B cell (primary cell): ENCODE measurements around the gene SATB2. TPM values are rescaled to one million over a fixed set of nuclear protein-coding genes. Genes with fewer than 3 reads are reported as not detected.
A peak's percentile ranks its signal among the peaks of the same experiment; 100 is the strongest.

Source experiments
- ATAC-seq: fragments of 200-7000 bp; cut with Tn5 transposase; one replicate; pipeline ENCODE4 v1.10.0; 2021; ENCODE audit warnings: low read depth, mild to moderate bottlenecking, moderate number of reproducible peaks, moderate library complexity
- CTCF ChIA-PET: fragments of 350-600 bp; sonication (Branson Sonifier 250); formaldehyde crosslinking; loops from one replicate; lab custom pipeline; 2021; ENCODE audit warnings: antibody characterized with exemption, inconsistent platforms; lab: Charles Lee
- POLR2A ChIA-PET: fragments of 350-600 bp; sonication (Branson Sonifier 250); formaldehyde crosslinking; loops from one replicate; lab custom pipeline; 2021; ENCODE audit warnings: antibody characterized with exemption; lab: Charles Lee
- DNase-seq: peaks from one replicate; pipeline ENCODE4 v3.0.0; 2013
- H2AFZ ChIP-seq: 2 replicates; pipeline ENCODE4 v1.6.1; 2012; ENCODE audit warnings: mild to moderate bottlenecking, low read depth, low read length; ENCODE audit not compliant: insufficient read depth, poor library complexity, severe bottlenecking
- H3K27ac ChIP-seq, 2 donors: 1 replicate in 1 of 2; 2 replicates in 1 of 2; pipeline ENCODE4 v1.5.1; 2012 to 2013; ENCODE audit warnings: low read length in 2 of 2, mild to moderate bottlenecking in 2 of 2, moderate library complexity in 1 of 2
- H3K27me3 ChIP-seq, 4 experiments: fragments of 200-600 bp in 1 of 4; sonication (generic) in 1 of 4; replicated peaks in 1 of 4; 1 replicate in 2 of 4; 2 replicates in 2 of 4; pipeline versions ENCODE4 v1.6.1 to v1.7.0; 2013 to 2016; ENCODE audit warnings: low read length in 3 of 4, mild to moderate bottlenecking in 2 of 4, mixed read lengths in 1 of 4, moderate library complexity in 1 of 4; ENCODE audit not compliant: insufficient read depth in 4 of 4, control insufficient read depth in 3 of 4; ENCODE audit errors: control extremely low read depth in 1 of 4
- H3K36me3 ChIP-seq, 2 experiments: replicated peaks in 1 of 2; 1 replicate in 1 of 2; 2 replicates in 1 of 2; pipeline versions ENCODE4 v1.6.1 to v1.7.1; 2013; ENCODE audit warnings: low read length in 1 of 2; ENCODE audit not compliant: insufficient read depth in 2 of 2, control insufficient read depth in 1 of 2; ENCODE audit errors: control extremely low read depth in 1 of 2, extremely low read depth in 1 of 2
- H3K4me1 ChIP-seq, 2 donors: fragments of 200-600 bp in 1 of 2; sonication (generic) in 1 of 2; 1 replicate in 1 of 2; 2 replicates in 1 of 2; pipeline versions ENCODE4 v1.5.1 to v1.6.1; 2013 to 2017; ENCODE audit warnings: low read length in 2 of 2; ENCODE audit not compliant: control insufficient read depth in 2 of 2, insufficient read depth in 2 of 2
- H3K4me2 ChIP-seq: replicated peaks from 2 replicates; pipeline ENCODE3; 2012; ENCODE audit warnings: mild to moderate bottlenecking, low read depth, low read length; ENCODE audit not compliant: poor library complexity, severe bottlenecking
- H3K4me3 ChIP-seq, 5 experiments: fragments of 200-600 bp in 1 of 5; sonication (generic) in 1 of 5; 1 replicate in 3 of 5; 2 replicates in 2 of 5; pipeline versions ENCODE4 v1.5.1 to v1.7.0; 2011 to 2016; ENCODE audit warnings: low read length in 4 of 5, mild to moderate bottlenecking in 4 of 5, low read depth in 2 of 5, control low read depth in 1 of 5, moderate library complexity in 1 of 5; ENCODE audit not compliant: insufficient read depth in 1 of 5; ENCODE audit errors: control extremely low read depth in 1 of 5, extremely low read depth in 1 of 5
- H3K79me2 ChIP-seq: fragments of 200-600 bp; sonication (generic); one replicate; pipeline ENCODE4 v1.6.0; 2016; ENCODE audit warnings: low read length; ENCODE audit not compliant: control insufficient read depth, insufficient read depth
- H3K9ac ChIP-seq: fragments of 200-600 bp; sonication (generic); 2 replicates; pipeline ENCODE4 v1.6.1; 2017; ENCODE audit warnings: mild to moderate bottlenecking, low read length, moderate library complexity
- H3K9me3 ChIP-seq, 3 donors: one replicate each; pipeline versions ENCODE4 v1.6.1 to v1.7.1; 2013; ENCODE audit warnings: low read length in 2 of 3; ENCODE audit not compliant: control insufficient read depth in 2 of 3, insufficient read depth in 1 of 3; ENCODE audit errors: control extremely low read depth in 1 of 3
- H4K20me1 ChIP-seq: 2 replicates; pipeline ENCODE4 v1.6.0; 2012; ENCODE audit warnings: mild to moderate bottlenecking, low read length; ENCODE audit not compliant: insufficient read depth, control insufficient read depth, poor library complexity, severe bottlenecking
- H3K27ac Mint-ChIP-seq: one replicate; pipeline ENCODE4 v1.8.0; 2021; ENCODE audit warnings: mixed read lengths
- H3K27me3 Mint-ChIP-seq: one replicate; pipeline ENCODE4 v1.8.0; 2021; ENCODE audit warnings: mixed read lengths
- H3K4me1 Mint-ChIP-seq: one replicate; pipeline ENCODE4 v1.8.0; 2021; ENCODE audit warnings: mixed read lengths
- H3K4me3 Mint-ChIP-seq: one replicate; pipeline ENCODE4 v1.8.0; 2021; ENCODE audit warnings: mixed read lengths
- H3K9me3 Mint-ChIP-seq: one replicate; pipeline ENCODE4 v1.8.0; 2022; ENCODE audit warnings: mixed read lengths; ENCODE audit not compliant: insufficient read depth
- EZH2 ChIP-seq: IDR thresholded peaks from 2 replicates; pipeline ENCODE4 v1.6.1; 2012; ENCODE audit warnings: borderline replicate concordance, low read depth, mild to moderate bottlenecking, moderate library complexity, low read length; ENCODE audit not compliant: insufficient read depth, poor library complexity, severe bottlenecking
- WGBS: methylation state at CpG from one replicate; pipeline ENCODE4 v1.1.5; 2013; ENCODE audit warnings: missing lambda C conversion rate; ENCODE audit not compliant: insufficient coverage; 5-methylcytosine and 5-hydroxymethylcytosine counted together
- intact Hi-C: fragments of 100-400 bp; cut with micrococcal nuclease; formaldehyde crosslinking; loops from one replicate; pipeline ENCODE4 v1.10.0; 2022
- polyA plus RNA-seq: library from polyadenylated mRNA; depleted of rRNA; stranded (reverse); fragments of >200 nt; gene quantifications from 2 replicates; pipeline ENCODE4 v1.2.3, GENCODE V29; 2012
- total RNA-seq, 2 donors: library from RNA; stranded (reverse); fragments of 120-200 nt in 1 of 2; gene quantifications; 1 replicate in 1 of 2; 2 replicates in 1 of 2; pipeline versions ENCODE4 v1.2.3 to v1.2.4, GENCODE V29; 2013 to 2022
- TF ChIP-seq, protein P1 (sequence below): fragments of 200-600 bp; IDR thresholded peaks from one replicate; pipeline ENCODE4 v1.8.0; 2022; ENCODE audit warnings: antibody characterized with exemption, mild to moderate bottlenecking

SATB2 gene
- total and polyA plus RNA-seq, 2 donors (not counting 1 experiment from before 2014, with no cell fraction given) = 0.13 to 0.49 TPM

DNA sequence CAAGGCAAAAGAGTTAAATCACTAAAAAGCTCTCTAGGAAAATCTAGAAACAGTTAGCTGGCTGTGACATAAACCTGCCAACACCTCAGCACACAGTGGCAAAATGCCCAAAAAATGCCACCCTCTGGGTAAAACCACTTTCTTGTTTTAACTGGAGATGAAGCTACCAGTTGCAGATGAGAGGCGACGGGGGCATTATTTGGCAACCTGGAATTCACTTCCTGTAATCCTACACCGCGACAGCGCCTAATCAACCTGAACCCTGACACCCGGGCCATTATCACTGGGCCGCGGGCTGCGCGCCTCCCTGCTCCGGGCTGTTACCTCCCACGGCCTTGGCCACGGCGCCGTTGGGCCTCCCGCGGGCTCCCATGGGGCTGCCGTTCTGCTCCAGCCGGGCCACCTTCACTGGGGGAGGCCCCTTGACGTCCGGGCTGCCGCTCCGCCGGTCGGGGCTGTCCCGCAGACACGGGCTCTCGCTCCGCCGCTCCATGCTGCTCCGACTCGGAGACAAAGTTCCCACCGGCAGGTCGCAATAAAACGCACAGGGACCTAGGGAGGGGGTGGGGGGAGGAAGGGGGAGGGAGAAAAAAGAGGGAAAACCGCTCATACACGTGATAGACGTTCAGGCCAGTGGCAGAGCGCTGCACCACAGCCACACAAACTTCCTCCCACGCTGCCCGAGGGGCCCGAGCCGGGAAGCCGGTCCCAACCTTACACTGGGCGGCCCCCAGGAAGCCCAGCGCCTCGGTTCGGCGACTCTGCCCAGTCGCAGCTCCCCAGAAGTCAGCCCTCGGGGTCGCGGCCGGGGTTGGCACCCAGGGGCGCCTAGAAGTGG, 2.0 kb downstream of the SATB2 start:
- H3K27ac Mint-ChIP-seq = peak overlapping the region; percentile 41
- peak; percentile 15 for ATAC-seq
- Histone ChIP-seq H3K36me3 (no peaks in the 10 kb centered on the region), H3K27ac (no peak overlapping the region), H3K4me3 (peak overlapping the region in 2 of 5 experiments; percentile 11 to 27), H3K9me3 (peaks cover 1 to 32% (median 4%) of the 10 kb centered on the region in 3 donors), H3K9ac (no peak overlapping the region), H3K27me3 (peaks cover 2 to 52% (median 47%) of the 10 kb centered on the region in 4 experiments), H3K4me1 (peaks cover 34% of the 10 kb centered on the region in 2 donors), H3K79me2 (no peaks in the 10 kb centered on the region), H3K4me2 (peak overlapping the region; percentile 61), H2AFZ (no peak overlapping the region), H4K20me1 (no peaks in the 10 kb centered on the region)
- CTCF ChIA-PET = no interaction called here
- intact Hi-C loops = no loop called here
- POLR2A ChIA-PET = no interaction called here
- peaks cover 34% of the 10 kb centered on the region for H3K4me1 Mint-ChIP-seq
- peak overlapping the region; percentile 71 for H3K4me3 Mint-ChIP-seq
- peaks cover 5% of the 10 kb centered on the region for H3K9me3 Mint-ChIP-seq
- TF ChIP-seq EZH2 = no peak
- TF ChIP-seq, protein P1, sequence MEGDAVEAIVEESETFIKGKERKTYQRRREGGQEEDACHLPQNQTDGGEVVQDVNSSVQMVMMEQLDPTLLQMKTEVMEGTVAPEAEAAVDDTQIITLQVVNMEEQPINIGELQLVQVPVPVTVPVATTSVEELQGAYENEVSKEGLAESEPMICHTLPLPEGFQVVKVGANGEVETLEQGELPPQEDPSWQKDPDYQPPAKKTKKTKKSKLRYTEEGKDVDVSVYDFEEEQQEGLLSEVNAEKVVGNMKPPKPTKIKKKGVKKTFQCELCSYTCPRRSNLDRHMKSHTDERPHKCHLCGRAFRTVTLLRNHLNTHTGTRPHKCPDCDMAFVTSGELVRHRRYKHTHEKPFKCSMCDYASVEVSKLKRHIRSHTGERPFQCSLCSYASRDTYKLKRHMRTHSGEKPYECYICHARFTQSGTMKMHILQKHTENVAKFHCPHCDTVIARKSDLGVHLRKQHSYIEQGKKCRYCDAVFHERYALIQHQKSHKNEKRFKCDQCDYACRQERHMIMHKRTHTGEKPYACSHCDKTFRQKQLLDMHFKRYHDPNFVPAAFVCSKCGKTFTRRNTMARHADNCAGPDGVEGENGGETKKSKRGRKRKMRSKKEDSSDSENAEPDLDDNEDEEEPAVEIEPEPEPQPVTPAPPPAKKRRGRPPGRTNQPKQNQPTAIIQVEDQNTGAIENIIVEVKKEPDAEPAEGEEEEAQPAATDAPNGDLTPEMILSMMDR = no peak
- H3K27me3 Mint-ChIP-seq = peaks cover 46% of the 10 kb centered on the region
- under 1% methylated on average over 38 of the region's 55 CpGs for WGBS
- peak; percentile 47 for DNase-seq

DNA sequence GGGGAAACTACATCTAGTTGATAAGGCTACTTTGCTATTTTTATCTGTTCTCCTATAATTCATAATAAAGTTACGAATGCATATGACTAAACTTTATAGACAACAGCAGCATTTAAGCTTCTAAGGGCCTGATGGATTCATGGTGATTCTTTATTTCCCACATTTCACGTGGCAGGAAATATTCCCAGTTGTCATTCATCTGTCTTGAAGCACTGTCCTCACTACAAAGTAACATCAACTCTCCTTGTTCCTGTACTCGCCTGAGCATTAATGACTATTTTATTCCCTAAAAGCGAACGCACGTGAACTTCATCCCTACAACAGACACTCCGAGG, 2.6 kb downstream of the SATB2 start:
- Mint-ChIP-seq H3K4me3 (peak overlapping the region; percentile 71), H3K27ac (no peak overlapping the region), H3K4me1 (peaks cover 30% of the 10 kb centered on the region), H3K27me3 (peaks cover 42% of the 10 kb centered on the region), H3K9me3 (peaks cover 1% of the 10 kb centered on the region)
- intact Hi-C loops = no loop called here
- TF ChIP-seq EZH2 = no peak
- TF ChIP-seq, protein P1 = no peak
- H3K4me2 ChIP-seq = peak overlapping the region; percentile 61
- 22% methylated on average over 6 of the region's 7 CpGs for WGBS
- ATAC-seq = no peak
- H3K9ac ChIP-seq = no peak overlapping the region
- H3K79me2 ChIP-seq = no peaks in the 10 kb centered on the region
- CTCF ChIA-PET = no interaction called here
- no peak for DNase-seq
- no peak overlapping the region for H3K27ac ChIP-seq
- POLR2A ChIA-PET = no interaction called here
- H4K20me1 ChIP-seq = no peaks in the 10 kb centered on the region
- H2AFZ ChIP-seq = no peak overlapping the region
- H3K9me3 ChIP-seq = peaks cover 1 to 32% (median 4%) of the 10 kb centered on the region in 3 donors
- H3K4me1 ChIP-seq = peaks cover 31 to 33% of the 10 kb centered on the region in 2 donors
- H3K36me3 ChIP-seq = no peaks in the 10 kb centered on the region
- no peak overlapping the region for H3K4me3 ChIP-seq
- peaks cover 2 to 49% (median 44%) of the 10 kb centered on the region in 4 experiments for H3K27me3 ChIP-seq
